GM19099 (cell line): Measurements from ENCODE around the gene MICAL3.

Experiments
- POLR2A ChIP-seq: IDR thresholded peaks from 3 replicates; pipeline ENCODE4 v1.6.1; 2011; ENCODE audit warnings: low read depth; ENCODE audit not compliant: insufficient read length; ENCODE audit errors: extremely low read depth

MICAL3 gene

GRCh38 chr22:17775781-17776465 lies 248.4 kb downstream of the MICAL3 start:
- TF ChIP-seq POLR2A = no peak

DNA sequence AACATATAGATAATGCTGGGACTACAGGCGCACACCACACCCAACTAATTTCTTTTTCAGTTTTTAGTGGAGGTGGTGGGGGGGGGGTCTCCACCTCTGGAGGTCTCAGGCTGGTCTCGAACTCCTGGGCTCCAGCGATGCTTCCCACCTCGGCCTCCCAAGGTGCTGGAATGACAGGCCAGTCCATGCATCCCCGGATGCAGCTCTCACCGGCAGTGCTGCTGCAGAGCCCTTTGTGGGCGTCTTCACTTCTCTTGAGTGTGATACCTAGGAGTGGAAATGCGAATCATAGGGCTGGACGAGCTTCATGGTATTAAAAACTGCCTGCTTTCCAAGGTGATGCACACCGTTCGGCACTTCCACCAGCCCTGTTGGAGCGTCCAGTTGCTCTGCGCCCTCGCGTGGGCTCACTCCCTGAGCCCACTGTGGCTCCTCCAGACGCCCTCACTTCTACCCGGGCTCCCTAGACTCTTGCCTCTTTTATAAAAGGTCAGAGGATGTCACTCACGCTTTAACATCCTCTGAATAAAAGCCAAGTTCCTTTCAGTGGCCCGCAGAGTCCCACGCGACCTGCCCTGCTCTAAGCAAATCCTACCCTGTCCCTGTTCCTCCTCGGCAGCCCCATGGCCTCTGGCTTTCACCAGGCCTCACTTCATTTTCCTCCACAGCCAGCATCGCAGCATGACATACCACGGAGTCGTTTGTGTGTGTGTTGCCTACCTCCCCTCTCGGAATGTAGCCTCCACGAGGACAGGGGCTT lies 249.3 kb downstream of the MICAL3 start:
- TF ChIP-seq POLR2A = no peak

DNA sequence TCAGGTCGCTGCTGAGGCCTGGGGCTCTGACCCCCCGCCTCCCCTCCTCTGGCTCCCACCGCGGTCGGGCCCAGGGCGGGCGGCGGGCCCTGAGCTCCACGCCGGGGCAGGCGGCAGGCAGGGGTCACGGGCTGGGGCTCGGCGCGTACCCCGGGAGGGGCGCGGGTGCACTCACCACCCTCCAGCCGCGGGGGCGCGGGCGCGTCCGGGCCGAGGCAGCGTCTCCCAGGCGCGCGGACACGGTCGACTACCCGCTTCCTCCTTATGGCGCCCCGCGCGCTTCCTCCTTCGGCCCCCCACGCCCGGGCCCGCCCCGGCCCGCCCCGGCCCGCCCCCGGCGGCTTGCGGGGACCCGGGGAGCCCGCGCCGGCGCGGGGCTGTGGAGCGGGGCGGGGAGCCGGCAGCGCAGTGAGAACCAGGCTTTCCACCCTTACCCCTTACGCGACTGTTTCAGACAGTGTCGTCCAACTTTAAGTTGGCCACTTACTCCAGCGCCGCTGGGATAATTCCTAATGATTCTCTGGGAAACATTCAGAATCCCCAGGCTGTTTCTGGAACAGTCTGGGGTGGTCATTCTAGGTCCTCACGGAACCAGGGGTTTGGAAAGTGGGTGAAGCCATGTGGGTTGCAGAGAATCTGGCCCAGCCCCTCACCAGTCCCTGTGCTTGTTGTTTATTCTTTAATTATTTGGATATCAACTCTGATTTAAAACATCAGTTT lies 250.0 kb downstream of the MICAL3 start, which contains the start of gene BID:
Gene BID (minus strand): TSS at position 264 of the 720 bp plus-strand sequence. CDS start 24,353 bp downstream, outside the sequence.
- TF ChIP-seq POLR2A = peak; percentile 59

GRCh38 chr22:17773606-17774205 lies 250.7 kb downstream of the MICAL3 start:
- peak; percentile 49 for TF ChIP-seq POLR2A

- no peak for TF ChIP-seq POLR2A
Measured at GRCh38 chr22:17772958-17773605, 251.3 kb downstream of the MICAL3 start.

GRCh38 chr22:17772249-17772957 lies 252.0 kb downstream of the MICAL3 start:
- no peak for TF ChIP-seq POLR2A

GRCh38 chr22:17770180-17771077 lies 253.9 kb downstream of the MICAL3 start:
- no peak for TF ChIP-seq POLR2A

DNA sequence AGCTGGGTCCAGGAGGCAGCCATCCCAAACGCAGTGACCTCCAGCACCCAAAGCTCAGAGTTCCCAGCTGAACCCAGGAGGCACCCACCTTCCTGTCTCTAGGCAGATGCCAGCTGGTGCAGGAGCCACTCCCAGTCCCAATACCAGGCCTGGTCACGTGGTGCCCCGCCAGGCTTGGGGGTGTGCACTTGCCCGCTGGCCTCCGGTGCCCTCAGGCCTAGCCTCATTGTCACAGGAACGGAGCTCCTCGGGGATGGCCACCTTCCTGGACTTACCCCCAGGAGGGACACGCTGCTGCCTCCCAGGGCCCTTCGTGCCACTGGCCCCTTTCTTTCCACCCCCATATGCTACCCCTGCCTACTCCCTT lies 254.7 kb downstream of the MICAL3 start:
- TF ChIP-seq POLR2A = no peak

DNA sequence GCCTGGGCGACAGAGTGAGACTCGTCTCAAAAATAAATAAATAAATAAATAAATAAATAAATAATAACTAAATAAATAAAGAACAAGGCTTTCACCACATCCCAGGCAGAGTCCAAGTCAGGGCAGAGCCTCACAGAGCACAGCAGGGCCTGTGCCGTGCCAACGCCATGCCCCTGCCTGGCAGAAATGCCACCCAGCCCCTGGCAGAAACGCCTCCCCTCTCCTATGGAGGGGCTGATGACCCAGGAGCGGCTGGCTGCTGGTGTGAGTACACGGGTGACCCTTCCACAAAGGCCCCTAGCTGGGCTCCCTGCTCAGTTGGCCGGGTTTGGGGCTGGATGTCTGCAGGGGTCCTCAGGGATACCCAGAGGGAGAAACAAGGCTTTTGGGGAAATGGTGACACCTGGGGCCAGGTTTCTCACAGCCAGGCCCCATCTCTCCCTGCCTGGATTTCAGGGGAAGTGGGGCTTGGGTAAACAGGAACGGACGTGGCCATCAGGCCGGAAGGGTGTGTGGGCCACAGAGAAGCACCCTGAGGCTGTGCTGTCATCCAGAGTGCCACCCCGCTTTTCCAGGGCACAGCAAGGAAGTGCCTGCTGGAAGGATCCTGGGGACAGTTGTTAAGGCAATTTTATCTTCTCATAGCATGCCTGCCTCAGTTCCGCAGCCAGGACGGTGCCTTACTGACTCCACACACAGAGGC lies 255.2 kb downstream of the MICAL3 start:
- no peak for TF ChIP-seq POLR2A

- no peak for TF ChIP-seq POLR2A
Measured at GRCh38 chr22:17767233-17768065, 256.9 kb downstream of the MICAL3 start.

DNA sequence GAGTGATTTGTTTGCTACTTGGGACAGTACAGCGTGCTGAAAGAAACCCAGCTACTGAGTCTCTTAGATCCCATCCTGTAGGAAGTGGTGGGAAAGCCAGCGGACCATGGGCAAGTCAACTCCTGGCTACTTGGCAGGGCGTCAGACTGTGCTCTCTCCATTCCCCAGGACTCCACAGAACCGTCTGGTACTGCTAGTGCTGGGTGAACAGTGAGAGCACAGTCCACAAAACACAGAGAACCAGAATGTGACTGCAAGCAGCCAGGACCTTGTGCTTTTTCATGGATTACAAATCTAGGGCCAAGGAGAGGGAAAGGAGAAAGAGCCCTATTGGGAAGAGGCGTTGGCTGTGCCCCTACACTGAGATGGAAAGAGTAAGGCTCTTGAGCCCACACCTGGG lies 260.3 kb downstream of the MICAL3 start:
- TF ChIP-seq POLR2A = no peak

DNA sequence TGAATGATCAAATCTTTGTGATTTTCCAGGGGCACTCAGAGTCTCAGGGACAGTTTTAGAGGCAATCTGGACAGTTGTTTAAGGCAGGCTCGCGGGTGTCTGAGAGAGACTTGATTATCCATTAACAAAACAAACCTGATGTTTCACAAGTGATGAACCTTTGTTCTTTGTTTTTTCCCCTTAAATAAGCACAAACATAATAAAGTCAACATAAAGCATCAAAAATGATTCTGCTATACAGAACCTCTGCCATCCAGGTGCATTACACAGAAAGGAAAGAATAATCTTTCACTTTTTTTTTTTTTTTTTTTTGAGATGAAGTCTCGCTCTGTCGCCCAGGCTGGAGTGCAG lies 263.2 kb downstream of the MICAL3 start:
- TF ChIP-seq POLR2A = no peak
